Raji (cell line): ENCODE results near the gene PJA2.

Experiments used
- POLR2A ChIP-seq: IDR thresholded peaks from 2 replicates; pipeline ENCODE4 v1.6.1; 2011; ENCODE audit warnings: low read depth, low read length, control low read depth; ENCODE audit not compliant: insufficient read depth

Gene PJA2

GRCh38 chr5:109328626-109329025 is 81.1 kb downstream of the PJA2 start:
- TF ChIP-seq POLR2A: no peak

- no peak for TF ChIP-seq POLR2A
These were observed 82.2 kb downstream of the PJA2 start for GRCh38 chr5:109327570-109327969.

GRCh38 chr5:109326919-109327318 is 82.9 kb downstream of the PJA2 start:
- no peak for TF ChIP-seq POLR2A

GRCh38 chr5:109325456-109325855 is 84.3 kb downstream of the PJA2 start:
- no peak for TF ChIP-seq POLR2A

GRCh38 chr5:109324931-109325330 is 84.8 kb downstream of the PJA2 start:
- no peak for TF ChIP-seq POLR2A

- TF ChIP-seq POLR2A: no peak
These were observed 85.4 kb downstream of the PJA2 start for GRCh38 chr5:109324351-109324750.

GRCh38 chr5:109322694-109323093 is 87.1 kb downstream of the PJA2 start:
- TF ChIP-seq POLR2A: no peak

GRCh38 chr5:109319351-109319750 is 90.4 kb downstream of the PJA2 start:
- no peak for TF ChIP-seq POLR2A

- no peak for TF ChIP-seq POLR2A
These were observed 91.2 kb downstream of the PJA2 start for GRCh38 chr5:109318455-109319108.

GRCh38 chr5:109316634-109317033 is 93.1 kb downstream of the PJA2 start:
- no peak for TF ChIP-seq POLR2A

GRCh38 chr5:109315245-109315644 is 94.5 kb downstream of the PJA2 start:
- no peak for TF ChIP-seq POLR2A

- no peak for TF ChIP-seq POLR2A
These were observed 96.6 kb downstream of the PJA2 start for GRCh38 chr5:109313127-109313526.

GRCh38 chr5:109312695-109313094 is 97.1 kb downstream of the PJA2 start:
- no peak for TF ChIP-seq POLR2A

GRCh38 chr5:109310315-109310714 is 99.5 kb downstream of the PJA2 start:
- TF ChIP-seq POLR2A: no peak

GRCh38 chr5:109309326-109310063 is 100.3 kb downstream of the PJA2 start:
- no peak for TF ChIP-seq POLR2A

- TF ChIP-seq POLR2A: no peak
These were observed 101.8 kb downstream of the PJA2 start for GRCh38 chr5:109307951-109308350.

- TF ChIP-seq POLR2A: no peak
These were observed 102.3 kb downstream of the PJA2 start for GRCh38 chr5:109307456-109307855.
